NCI-H2081 (cell line): ENCODE data around the gene HACE1.
"Not testable (repeated sequence)": the region's sequence is repeated elsewhere in the genome, so short reads cannot be mapped to it uniquely, and the experiment has no call there.

Source experiments
- DNase-seq, 2 experiments: peaks; one replicate each; lab custom pipeline; 2025; lab: John Stamatoyannopoulos, UW

The HACE1 gene

GRCh38 chr6:104828478-104828877, 31.2 kb downstream of the HACE1 start:
- DNase-seq: no peak

GRCh38 chr6:104820820-104821219, 38.9 kb downstream of the HACE1 start:
- DNase-seq: not testable (repeated sequence)

GRCh38 chr6:104816125-104816524, 43.6 kb downstream of the HACE1 start:
- DNase-seq: no peak

- no peak for DNase-seq
These were observed 45.0 kb downstream of the HACE1 start for GRCh38 chr6:104814743-104815142.

GRCh38 chr6:104813552-104813951, 46.2 kb downstream of the HACE1 start:
- DNase-seq: no peak

GRCh38 chr6:104809116-104809515, 50.6 kb downstream of the HACE1 start:
- DNase-seq: no peak

GRCh38 chr6:104805335-104805734, 54.4 kb downstream of the HACE1 start:
- DNase-seq: not testable (repeated sequence)

- DNase-seq: no peak
These were observed 60.5 kb downstream of the HACE1 start for GRCh38 chr6:104799134-104799657.

- DNase-seq: no peak
These were observed 63.5 kb downstream of the HACE1 start for GRCh38 chr6:104796031-104796785.

- no peak for DNase-seq
These were observed 64.4 kb downstream of the HACE1 start for GRCh38 chr6:104795363-104795762.

GRCh38 chr6:104789770-104790190, 69.9 kb downstream of the HACE1 start:
- DNase-seq: no peak

GRCh38 chr6:104788400-104788799, 71.3 kb downstream of the HACE1 start:
- DNase-seq: no peak

- no peak for DNase-seq
These were observed 72.4 kb downstream of the HACE1 start for GRCh38 chr6:104787305-104787704.

- no peak for DNase-seq
These were observed 74.8 kb downstream of the HACE1 start for GRCh38 chr6:104784884-104785283.

- DNase-seq: no peak
These were observed 88.4 kb downstream of the HACE1 start for GRCh38 chr6:104771258-104771832.

- DNase-seq: no peak
These were observed 90.8 kb downstream of the HACE1 start for GRCh38 chr6:104768906-104769305.

- DNase-seq: no peak
These were observed 93.1 kb downstream of the HACE1 start for GRCh38 chr6:104766595-104766994.

- DNase-seq: no peak
These were observed 104.8 kb downstream of the HACE1 start for GRCh38 chr6:104754788-104755409.

GRCh38 chr6:104753251-104753650, 106.5 kb downstream of the HACE1 start:
- DNase-seq: no peak

GRCh38 chr6:104750449-104750848, 109.3 kb downstream of the HACE1 start:
- no peak for DNase-seq

GRCh38 chr6:104739124-104739523, 120.6 kb downstream of the HACE1 start:
- DNase-seq: not testable (repeated sequence)

GRCh38 chr6:104737567-104737966, 122.2 kb downstream of the HACE1 start:
- not testable (repeated sequence) for DNase-seq

GRCh38 chr6:104736545-104736944, 123.2 kb downstream of the HACE1 start:
- no peak for DNase-seq
